ENCODE measurements around the gene CRIP2.

CRIP2 gene

DNA sequence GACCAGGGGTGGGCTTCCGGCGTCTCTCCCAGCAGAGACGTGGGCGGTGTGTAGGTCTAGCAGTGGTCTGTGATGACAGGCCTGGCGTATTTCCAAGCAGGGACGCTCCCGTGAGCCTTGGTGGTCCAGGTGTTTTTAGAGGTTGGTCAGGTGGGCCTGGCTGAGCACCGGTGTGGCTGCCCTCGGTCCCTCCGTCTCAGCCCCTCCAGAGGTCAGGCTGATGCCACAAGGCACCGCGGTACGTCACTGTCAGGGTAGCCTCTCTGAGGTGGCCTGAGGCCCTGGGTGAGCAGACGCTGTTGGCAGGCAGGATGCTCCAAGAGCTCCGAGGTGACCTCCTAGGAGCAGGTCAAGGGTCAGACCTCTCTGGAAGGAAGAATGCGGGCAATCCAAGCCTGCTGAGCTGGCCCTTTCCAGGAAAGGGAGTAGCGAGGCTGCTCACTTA lies 41.4 kb upstream of the CRIP2 start:
- peaks cover 19% of the 10 kb centered on the region for H3K36me3 ChIP-seq (ENCODE audit: insufficient read depth, low read length)

DNA sequence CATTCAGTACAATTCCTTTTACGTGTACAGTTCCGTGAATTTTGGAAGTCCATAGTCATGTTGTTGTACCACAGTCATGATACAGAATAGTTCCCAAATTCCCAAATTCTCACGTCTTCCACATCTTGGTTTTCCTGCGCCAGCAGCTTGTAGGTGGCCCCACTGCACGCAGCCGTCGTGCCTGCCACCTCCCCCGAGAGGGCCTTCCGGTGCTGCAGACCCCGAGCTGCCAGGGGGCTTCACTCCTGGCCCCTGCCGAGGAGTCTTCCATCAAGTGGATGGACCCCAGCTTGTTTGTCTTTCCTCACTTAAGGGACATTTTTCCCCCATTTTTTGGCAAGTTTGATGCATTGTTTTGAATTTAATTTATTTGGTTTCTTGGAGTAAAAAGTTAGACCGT lies 38.2 kb upstream of the CRIP2 start:
- Histone ChIP-seq H3K9ac (ENCODE audit: low read depth, low read length) (no peak overlapping the region), H3K9me3 (ENCODE audit: insufficient read depth, low read depth, low read length) (no peaks in the 10 kb centered on the region), H3K27ac (ENCODE audit: low read depth, low read length) (no peak overlapping the region), H3K36me3 (ENCODE audit: insufficient read depth, low read length) (peaks cover 24% of the 10 kb centered on the region), H3K4me1 (ENCODE audit: insufficient read depth, low read length) (no peaks in the 10 kb centered on the region), H3K27me3 (ENCODE audit: insufficient read depth, low read length) (no peaks in the 10 kb centered on the region), H3K4me3 (ENCODE audit: low read length) (no peak overlapping the region)
- 92% methylated on average over 12 of the region's 12 CpGs for WGBS

More for the DNA sequence above, 41.4 kb upstream of the CRIP2 start:
- Histone ChIP-seq H3K9ac (ENCODE audit: low read depth, low read length) (no peak overlapping the region), H3K4me1 (ENCODE audit: insufficient read depth, low read length) (no peaks in the 10 kb centered on the region), H3K4me3 (ENCODE audit: low read length) (no peak overlapping the region), H3K9me3 (ENCODE audit: insufficient read depth, low read depth, low read length) (no peaks in the 10 kb centered on the region), H3K27ac (ENCODE audit: low read depth, low read length) (no peak overlapping the region), H3K27me3 (ENCODE audit: insufficient read depth, low read length) (no peaks in the 10 kb centered on the region)
- WGBS: 88% methylated on average over 17 of the region's 17 CpGs

DNA sequence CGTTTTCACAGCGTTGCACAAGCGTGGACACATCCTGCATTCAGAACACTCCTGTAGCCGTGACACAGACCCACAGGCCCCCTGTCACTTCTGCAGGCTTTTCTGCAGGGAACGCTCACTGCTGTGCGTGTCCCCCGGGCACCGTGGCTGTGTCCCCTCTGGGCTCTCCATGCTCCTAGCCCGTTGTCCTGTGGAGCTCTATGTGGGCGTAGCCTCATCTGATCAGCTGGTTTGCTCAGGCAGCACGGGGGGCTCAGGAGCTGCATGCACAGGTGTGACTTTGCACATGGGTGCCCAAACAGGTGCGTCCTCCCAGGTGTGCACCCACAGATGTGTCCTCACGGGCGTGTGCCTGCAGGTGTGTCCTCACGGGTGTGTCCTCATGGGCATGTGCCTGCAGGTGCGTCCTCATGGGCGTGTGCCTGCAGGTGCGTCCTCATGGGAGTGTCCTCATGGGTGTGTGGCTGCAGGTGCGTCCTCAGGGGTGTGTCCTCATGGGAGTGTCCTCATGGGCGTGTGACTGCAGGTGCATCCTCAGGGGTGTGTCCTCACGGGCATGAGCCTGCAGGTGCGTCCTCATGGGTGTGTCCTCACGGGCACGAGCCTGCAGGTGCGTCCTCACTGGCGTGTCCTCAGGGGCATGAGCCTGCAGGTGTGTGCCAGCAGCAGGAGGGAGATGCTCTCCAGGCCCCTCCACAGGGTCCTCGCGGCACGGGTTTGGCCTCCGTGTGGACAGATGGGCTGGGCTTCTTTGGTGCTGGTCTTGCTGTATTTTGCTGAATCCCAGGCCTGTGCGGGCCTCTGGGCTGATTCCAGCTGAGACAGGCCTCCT lies 37.5 kb upstream of the CRIP2 start:
- H3K27me3 ChIP-seq (ENCODE audit: insufficient read depth, low read length): no peaks in the 10 kb centered on the region
- no peak overlapping the region for H3K9ac ChIP-seq (ENCODE audit: low read depth, low read length)
- H3K4me1 ChIP-seq (ENCODE audit: insufficient read depth, low read length): no peaks in the 10 kb centered on the region
- H3K36me3 ChIP-seq (ENCODE audit: insufficient read depth, low read length): peaks cover 26% of the 10 kb centered on the region; the same call in 1 of the 2 replicates
- 92% methylated on average over 31 of the region's 31 CpGs for WGBS
- no peak overlapping the region for H3K27ac ChIP-seq (ENCODE audit: low read depth, low read length)
- no peak overlapping the region for H3K4me3 ChIP-seq (ENCODE audit: low read length)
- no peaks in the 10 kb centered on the region for H3K9me3 ChIP-seq (ENCODE audit: insufficient read depth, low read depth, low read length)

DNA sequence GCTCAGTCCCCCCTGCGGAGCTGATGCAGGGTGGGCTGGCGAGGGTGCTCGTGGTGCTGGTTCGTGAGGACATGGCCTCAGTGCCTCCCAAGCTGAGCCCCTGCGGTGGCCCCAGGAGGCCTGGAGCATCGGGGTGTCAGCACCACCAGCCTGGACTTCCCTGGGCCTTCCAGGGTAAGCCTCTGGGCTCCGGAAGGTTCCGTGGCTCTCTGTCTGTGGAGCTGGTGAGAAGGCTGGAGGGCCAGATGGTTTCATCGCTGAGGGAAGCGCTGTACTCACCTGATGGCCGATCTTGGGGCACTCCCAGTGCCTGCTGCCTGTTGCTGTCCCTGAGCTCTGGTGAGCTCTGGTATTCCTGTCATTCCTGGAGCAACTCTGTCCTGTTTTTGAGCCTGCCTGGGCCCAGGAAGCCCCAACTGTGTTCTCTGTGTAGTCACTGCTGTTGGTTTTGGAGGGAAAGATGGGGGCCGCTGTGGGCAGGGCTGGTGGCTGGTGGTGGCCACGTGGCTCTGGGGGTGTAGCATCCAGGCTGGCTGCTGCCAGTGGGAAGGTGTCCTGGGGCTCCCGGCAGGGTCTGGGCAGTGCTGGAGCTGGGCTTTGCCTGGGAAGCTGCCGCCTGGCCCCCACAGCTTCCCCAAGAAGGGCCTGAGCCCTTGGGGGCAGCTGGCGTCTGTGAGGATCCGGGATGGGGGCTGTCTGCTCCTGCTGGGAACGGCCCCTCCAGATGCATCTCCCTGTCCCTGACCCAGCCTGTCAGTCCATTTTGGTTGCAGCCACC lies 36.7 kb upstream of the CRIP2 start:
- Histone ChIP-seq H3K9me3 (ENCODE audit: insufficient read depth, low read depth, low read length) (no peaks in the 10 kb centered on the region), H3K4me3 (ENCODE audit: low read length) (no peak overlapping the region), H3K36me3 (ENCODE audit: insufficient read depth, low read length) (peaks cover 32% of the 10 kb centered on the region), H3K27ac (ENCODE audit: low read depth, low read length) (no peak overlapping the region), H3K4me1 (ENCODE audit: insufficient read depth, low read length) (no peaks in the 10 kb centered on the region), H3K27me3 (ENCODE audit: insufficient read depth, low read length) (no peaks in the 10 kb centered on the region), H3K9ac (ENCODE audit: low read depth, low read length) (no peak overlapping the region)
- WGBS: 93% methylated on average over 18 of the region's 18 CpGs

DNA sequence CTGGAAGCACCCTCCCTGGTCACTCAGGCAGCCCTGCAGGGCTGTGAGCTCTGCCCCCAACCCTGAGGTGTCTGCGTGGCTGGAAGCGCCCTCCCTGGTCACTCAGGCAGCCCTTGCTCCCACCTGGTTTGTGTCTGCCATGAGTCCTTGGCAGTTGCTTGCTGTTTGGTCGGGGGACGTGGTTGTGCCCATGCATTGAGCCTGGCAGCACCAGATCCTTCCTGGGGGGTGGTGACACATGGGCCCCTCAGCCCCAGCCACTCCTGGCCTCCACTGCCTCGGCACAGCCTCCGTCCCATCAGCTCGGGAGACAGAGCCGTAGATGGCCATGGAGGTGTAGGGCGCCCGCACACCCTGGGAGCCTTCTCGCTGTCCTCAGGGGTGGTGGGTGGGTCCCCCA lies 35.4 kb upstream of the CRIP2 start:
- H3K36me3 ChIP-seq (ENCODE audit: insufficient read depth, low read length): peaks cover 38% of the 10 kb centered on the region
- H3K27ac ChIP-seq (ENCODE audit: low read depth, low read length): no peak overlapping the region
- 97% methylated on average over 11 of the region's 11 CpGs for WGBS
- H3K4me3 ChIP-seq (ENCODE audit: low read length): no peak overlapping the region
- H3K9me3 ChIP-seq (ENCODE audit: insufficient read depth, low read depth, low read length): no peaks in the 10 kb centered on the region
- H3K9ac ChIP-seq (ENCODE audit: low read depth, low read length): no peak overlapping the region
- H3K27me3 ChIP-seq (ENCODE audit: insufficient read depth, low read length): no peaks in the 10 kb centered on the region
- H3K4me1 ChIP-seq (ENCODE audit: insufficient read depth, low read length): no peaks in the 10 kb centered on the region

DNA sequence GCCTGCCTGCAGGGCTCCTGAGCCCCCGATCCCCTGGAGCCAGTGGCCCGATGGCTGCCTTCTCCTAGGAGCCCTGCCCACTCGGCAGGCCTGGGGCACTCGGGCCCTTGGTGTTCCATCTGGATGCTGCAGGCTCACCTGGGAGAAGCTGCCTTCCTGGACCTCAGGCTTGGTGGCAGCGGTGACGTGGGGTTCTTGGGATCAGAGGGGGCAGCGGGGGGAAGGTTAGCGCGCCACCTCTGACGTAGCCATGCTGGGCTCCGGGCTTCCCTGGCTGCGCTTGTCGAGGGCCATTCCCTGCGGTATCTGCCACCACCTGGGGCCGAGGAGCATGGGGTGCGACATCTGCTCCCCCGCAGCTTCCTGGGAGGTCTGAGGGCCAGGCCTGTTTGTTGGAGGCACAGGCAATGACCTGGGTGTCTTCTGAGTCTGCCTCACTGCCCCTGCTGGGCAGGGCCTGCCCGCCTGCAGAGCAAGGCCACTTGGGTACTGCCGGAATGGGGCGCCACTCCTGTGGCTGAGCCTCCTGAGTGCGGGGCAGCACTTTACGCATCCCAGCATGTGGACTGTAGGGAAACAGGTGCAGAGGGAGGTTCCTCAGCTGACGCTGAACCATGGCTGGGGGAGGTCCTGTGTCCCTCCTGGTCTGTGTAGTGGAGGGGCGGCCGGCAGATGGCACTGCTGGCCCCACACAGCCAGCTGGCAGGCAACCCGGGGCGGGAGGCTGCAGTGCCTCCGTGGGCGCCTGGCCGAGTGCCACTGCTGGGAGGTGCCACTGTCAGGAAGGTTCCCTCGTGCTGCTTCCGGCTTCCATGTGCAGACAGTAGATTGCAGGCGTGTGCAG lies 34.7 kb upstream of the CRIP2 start:
- no peak overlapping the region for H3K9ac ChIP-seq (ENCODE audit: low read depth, low read length)
- 94% methylated on average over 33 of the region's 33 CpGs for WGBS
- no peaks in the 10 kb centered on the region for H3K27me3 ChIP-seq (ENCODE audit: insufficient read depth, low read length)
- no peaks in the 10 kb centered on the region for H3K9me3 ChIP-seq (ENCODE audit: insufficient read depth, low read depth, low read length)
- no peak overlapping the region for H3K4me3 ChIP-seq (ENCODE audit: low read length)
- H3K27ac ChIP-seq (ENCODE audit: low read depth, low read length): no peak overlapping the region
- peaks cover 38% of the 10 kb centered on the region for H3K36me3 ChIP-seq (ENCODE audit: insufficient read depth, low read length)
- no peaks in the 10 kb centered on the region for H3K4me1 ChIP-seq (ENCODE audit: insufficient read depth, low read length)

DNA sequence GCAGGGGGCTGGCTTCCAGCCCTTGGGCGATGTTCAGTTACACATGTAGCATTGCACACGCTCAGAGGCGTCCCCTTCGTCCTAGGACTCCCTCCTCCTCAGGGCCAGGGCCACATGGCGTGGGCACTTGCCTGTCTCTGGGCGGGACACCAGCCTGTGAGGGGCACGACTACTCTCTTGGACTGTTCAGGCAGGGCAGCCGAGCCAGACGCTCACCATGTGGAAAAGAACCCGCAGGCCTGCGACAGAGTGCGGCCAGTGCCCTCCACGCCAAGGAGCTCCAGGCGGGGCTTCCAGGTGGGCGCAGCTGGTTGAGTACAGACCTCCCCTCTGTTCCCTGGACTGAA lies 34.1 kb upstream of the CRIP2 start:
- H3K27me3 ChIP-seq (ENCODE audit: insufficient read depth, low read length): no peaks in the 10 kb centered on the region
- H3K9me3 ChIP-seq (ENCODE audit: insufficient read depth, low read depth, low read length): no peaks in the 10 kb centered on the region
- no peak overlapping the region for H3K4me3 ChIP-seq (ENCODE audit: low read length)
- peaks cover 38% of the 10 kb centered on the region for H3K36me3 ChIP-seq (ENCODE audit: insufficient read depth, low read length)
- WGBS: 95% methylated on average over 15 of the region's 15 CpGs
- H3K27ac ChIP-seq (ENCODE audit: low read depth, low read length): no peak overlapping the region
- H3K9ac ChIP-seq (ENCODE audit: low read depth, low read length): no peak overlapping the region
- no peaks in the 10 kb centered on the region for H3K4me1 ChIP-seq (ENCODE audit: insufficient read depth, low read length)

DNA sequence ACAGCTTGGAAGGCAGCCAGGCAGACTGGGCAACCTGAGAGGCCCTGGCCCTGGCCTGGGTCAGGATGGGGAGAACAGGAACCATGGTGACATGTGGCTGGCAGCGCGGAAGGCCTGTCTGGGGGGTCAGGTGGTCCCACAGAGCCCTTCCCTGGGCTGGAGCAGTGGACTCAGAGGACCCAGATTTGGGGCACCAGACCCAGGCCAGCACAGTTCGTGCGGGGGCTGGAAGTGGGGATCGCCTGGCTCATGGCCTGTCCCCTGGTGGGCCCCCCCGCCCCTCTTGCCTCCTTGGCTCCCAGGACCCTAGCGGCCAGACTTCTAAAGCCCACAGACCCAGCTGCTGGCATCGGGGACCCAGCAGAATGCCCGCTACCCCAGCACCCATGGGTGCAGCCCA lies 33.6 kb upstream of the CRIP2 start:
- Histone ChIP-seq H3K9ac (ENCODE audit: low read depth, low read length) (no peak overlapping the region), H3K4me1 (ENCODE audit: insufficient read depth, low read length) (no peaks in the 10 kb centered on the region), H3K27me3 (ENCODE audit: insufficient read depth, low read length) (no peaks in the 10 kb centered on the region), H3K27ac (ENCODE audit: low read depth, low read length) (no peak overlapping the region), H3K9me3 (ENCODE audit: insufficient read depth, low read depth, low read length) (no peaks in the 10 kb centered on the region), H3K36me3 (ENCODE audit: insufficient read depth, low read length) (peaks cover 39% of the 10 kb centered on the region), H3K4me3 (ENCODE audit: low read length) (no peak overlapping the region)
- 96% methylated on average over 9 of the region's 9 CpGs for WGBS

DNA sequence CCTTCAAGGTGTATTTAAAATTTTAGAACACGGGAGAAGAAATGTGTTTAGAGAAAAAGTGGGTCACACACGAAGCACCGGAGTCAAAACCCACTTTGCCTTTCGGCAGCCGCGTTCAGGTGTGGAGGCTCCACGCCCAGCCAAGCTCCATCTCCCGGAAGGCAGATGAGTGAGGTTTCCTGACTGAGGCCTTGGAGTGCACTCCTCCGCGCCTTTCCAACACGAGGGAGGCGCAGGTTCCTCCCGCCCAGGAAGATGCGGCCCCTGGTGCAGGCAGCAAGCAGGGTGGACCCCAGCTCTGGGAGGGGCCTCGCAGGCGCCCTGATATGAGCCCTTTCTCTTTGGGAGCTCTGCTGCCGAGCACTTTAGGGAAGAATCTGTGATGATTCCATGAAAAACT lies 32.5 kb upstream of the CRIP2 start:
- Histone ChIP-seq H3K4me3 (ENCODE audit: low read length) (no peak overlapping the region), H3K36me3 (ENCODE audit: insufficient read depth, low read length) (peaks cover 46% of the 10 kb centered on the region), H3K9ac (ENCODE audit: low read depth, low read length) (no peak overlapping the region), H3K27ac (ENCODE audit: low read depth, low read length) (no peak overlapping the region), H3K9me3 (ENCODE audit: insufficient read depth, low read depth, low read length) (no peaks in the 10 kb centered on the region), H3K4me1 (ENCODE audit: insufficient read depth, low read length) (no peaks in the 10 kb centered on the region), H3K27me3 (ENCODE audit: insufficient read depth, low read length) (no peaks in the 10 kb centered on the region)
- WGBS: 85% methylated on average over 17 of the region's 17 CpGs

DNA sequence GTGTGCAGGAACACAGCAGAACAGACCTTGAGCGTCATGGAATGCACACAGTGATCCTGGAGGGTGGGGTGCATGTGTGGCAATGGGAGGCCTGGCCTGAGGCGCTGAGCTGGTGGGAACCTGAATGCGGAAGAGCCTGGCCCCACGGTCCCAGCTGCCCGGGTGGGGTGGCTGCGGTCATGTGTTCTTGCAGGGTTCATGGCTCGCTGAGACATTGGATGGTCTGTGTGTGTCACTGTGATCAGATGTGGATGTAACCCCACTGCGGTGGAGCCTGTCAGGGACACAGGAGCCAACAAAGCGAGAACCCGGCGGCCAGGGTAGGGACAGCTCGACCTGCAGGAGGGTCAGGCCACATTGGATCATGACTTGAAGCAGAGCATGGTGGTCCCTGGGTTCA lies 31.8 kb upstream of the CRIP2 start:
- Histone ChIP-seq H3K27me3 (ENCODE audit: insufficient read depth, low read length) (no peaks in the 10 kb centered on the region), H3K27ac (ENCODE audit: low read depth, low read length) (no peak overlapping the region), H3K4me3 (ENCODE audit: low read length) (no peak overlapping the region), H3K9me3 (ENCODE audit: insufficient read depth, low read depth, low read length) (no peaks in the 10 kb centered on the region), H3K9ac (ENCODE audit: low read depth, low read length) (no peak overlapping the region), H3K4me1 (ENCODE audit: insufficient read depth, low read length) (no peaks in the 10 kb centered on the region), H3K36me3 (ENCODE audit: insufficient read depth, low read length) (peaks cover 46% of the 10 kb centered on the region)
- WGBS: 88% methylated on average over 12 of the region's 12 CpGs

DNA sequence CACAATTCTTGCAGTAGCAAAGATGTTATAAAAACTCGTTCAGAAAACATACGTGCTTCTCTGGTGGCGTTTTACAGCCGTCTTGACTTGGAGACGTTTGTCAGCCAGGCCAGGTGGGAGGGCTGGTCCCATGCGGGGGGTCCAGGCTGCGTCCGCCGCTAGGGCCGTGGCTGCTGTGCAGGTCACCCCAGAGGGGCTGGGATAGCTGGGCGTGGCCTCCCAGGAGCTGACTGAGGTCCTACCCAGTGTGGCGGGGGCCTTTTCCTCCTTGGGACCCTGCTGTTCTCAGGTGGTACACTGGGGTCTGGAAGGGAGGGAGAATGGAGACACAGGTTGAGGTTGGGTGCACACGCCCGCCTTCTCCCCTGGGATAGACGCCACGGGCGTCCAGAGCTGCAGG lies 29.8 kb upstream of the CRIP2 start:
- H3K27me3 ChIP-seq (ENCODE audit: insufficient read depth, low read length): no peaks in the 10 kb centered on the region
- 93% methylated on average over 17 of the region's 17 CpGs for WGBS
- H3K9ac ChIP-seq (ENCODE audit: low read depth, low read length): no peak overlapping the region
- H3K27ac ChIP-seq (ENCODE audit: low read depth, low read length): no peak overlapping the region
- H3K4me1 ChIP-seq (ENCODE audit: insufficient read depth, low read length): no peaks in the 10 kb centered on the region
- H3K9me3 ChIP-seq (ENCODE audit: insufficient read depth, low read depth, low read length): no peaks in the 10 kb centered on the region
- no peak overlapping the region for H3K4me3 ChIP-seq (ENCODE audit: low read length)
- peaks cover 43% of the 10 kb centered on the region for H3K36me3 ChIP-seq (ENCODE audit: insufficient read depth, low read length)

All from HUES64 (cell line).